ENCODE measurements around the gene FXYD2.

DNA sequence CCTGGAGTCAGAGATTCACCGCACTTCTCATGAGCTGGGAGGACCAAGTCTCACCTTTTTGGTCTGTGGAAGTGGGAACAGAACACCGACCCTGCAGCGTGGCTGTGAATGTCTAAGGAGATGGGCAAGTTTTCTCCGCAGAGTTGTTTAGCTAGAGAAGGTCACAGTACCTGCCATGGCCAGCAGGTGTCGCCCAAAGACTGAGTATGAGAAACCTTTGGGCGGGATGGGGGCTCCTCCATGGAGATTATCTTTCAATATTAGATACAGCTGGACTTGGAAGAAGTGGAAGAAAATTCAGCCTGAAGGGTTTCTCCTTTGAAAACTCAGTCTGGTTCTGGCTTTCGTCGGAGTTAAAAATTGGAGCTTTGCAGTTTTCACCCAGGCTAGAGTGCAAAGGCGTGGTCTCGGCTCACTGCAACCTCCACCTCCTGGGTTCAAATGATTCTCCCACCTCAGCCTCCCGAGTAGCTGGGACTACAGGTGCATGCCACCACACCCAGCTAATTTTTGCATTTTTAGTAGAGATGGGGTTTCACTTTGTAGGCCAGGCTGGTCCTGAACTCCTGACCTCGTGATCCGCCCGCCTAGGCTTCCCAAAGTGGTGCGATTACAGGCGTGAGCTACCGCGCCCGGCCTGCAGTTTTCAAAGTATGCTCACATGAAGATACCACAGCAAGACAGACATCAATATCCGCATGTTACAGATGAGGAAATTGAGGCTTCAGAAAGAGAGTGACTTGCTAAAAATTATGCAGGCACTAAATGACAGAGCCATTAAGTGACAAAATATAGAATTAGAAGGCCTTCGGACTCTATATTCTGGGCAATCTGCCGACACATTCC is 16.8 kb downstream of the FXYD2 start:
- TF ChIP-seq RNF2 (conservative IDR thresholded peaks at IDR 0.05; ENCODE audit: low read depth) (no peak), CHD2 (IDR thresholded peaks at IDR 0.05; ENCODE audit: low read depth, low read length) (no peak), CEBPG (CRISPR knock-in tag; IDR thresholded peaks at IDR 0.05) (no peak), ZNF253 (CRISPR knock-in tag; IDR thresholded peaks at IDR 0.05; ENCODE audit: borderline replicate concordance) (no peak), RAD51 (IDR thresholded peaks at IDR 0.05; ENCODE audit: borderline replicate concordance) (no peak), NFIC (IDR thresholded peaks at IDR 0.05; ENCODE audit: low read length) (no peak), EZH2 (conservative IDR thresholded peaks at IDR 0.05; ENCODE audit: low read depth, low read length) (no peak), ZNF660 (CRISPR knock-in tag; IDR thresholded peaks at IDR 0.05; ENCODE audit: borderline replicate concordance, low read depth) (no peak), POLR2A (IDR thresholded peaks at IDR 0.05; ENCODE audit: insufficient read depth in 1 of 2, low read depth in 2 of 2, low read length in 2 of 2) (no peak), ARHGAP35 (CRISPR knock-in tag; IDR thresholded peaks at IDR 0.05; ENCODE audit: borderline replicate concordance) (no peak)
- TF ChIP-seq, protein P1, sequence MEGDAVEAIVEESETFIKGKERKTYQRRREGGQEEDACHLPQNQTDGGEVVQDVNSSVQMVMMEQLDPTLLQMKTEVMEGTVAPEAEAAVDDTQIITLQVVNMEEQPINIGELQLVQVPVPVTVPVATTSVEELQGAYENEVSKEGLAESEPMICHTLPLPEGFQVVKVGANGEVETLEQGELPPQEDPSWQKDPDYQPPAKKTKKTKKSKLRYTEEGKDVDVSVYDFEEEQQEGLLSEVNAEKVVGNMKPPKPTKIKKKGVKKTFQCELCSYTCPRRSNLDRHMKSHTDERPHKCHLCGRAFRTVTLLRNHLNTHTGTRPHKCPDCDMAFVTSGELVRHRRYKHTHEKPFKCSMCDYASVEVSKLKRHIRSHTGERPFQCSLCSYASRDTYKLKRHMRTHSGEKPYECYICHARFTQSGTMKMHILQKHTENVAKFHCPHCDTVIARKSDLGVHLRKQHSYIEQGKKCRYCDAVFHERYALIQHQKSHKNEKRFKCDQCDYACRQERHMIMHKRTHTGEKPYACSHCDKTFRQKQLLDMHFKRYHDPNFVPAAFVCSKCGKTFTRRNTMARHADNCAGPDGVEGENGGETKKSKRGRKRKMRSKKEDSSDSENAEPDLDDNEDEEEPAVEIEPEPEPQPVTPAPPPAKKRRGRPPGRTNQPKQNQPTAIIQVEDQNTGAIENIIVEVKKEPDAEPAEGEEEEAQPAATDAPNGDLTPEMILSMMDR (CRISPR knock-in tag; IDR thresholded peaks at IDR 0.05), result peak; percentile 80
- TF ChIP-seq, protein P2, sequence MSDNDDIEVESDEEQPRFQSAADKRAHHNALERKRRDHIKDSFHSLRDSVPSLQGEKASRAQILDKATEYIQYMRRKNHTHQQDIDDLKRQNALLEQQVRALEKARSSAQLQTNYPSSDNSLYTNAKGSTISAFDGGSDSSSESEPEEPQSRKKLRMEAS (IDR thresholded peaks at IDR 0.05), result no peak

Data from HepG2 (cell line).